Measurements from ENCODE around the gene GPAT3.
"Not testable (repeated sequence)": the region's sequence is repeated elsewhere in the genome, so short reads cannot be mapped to it uniquely, and the experiment has no call there.

GPAT3 gene

DNA sequence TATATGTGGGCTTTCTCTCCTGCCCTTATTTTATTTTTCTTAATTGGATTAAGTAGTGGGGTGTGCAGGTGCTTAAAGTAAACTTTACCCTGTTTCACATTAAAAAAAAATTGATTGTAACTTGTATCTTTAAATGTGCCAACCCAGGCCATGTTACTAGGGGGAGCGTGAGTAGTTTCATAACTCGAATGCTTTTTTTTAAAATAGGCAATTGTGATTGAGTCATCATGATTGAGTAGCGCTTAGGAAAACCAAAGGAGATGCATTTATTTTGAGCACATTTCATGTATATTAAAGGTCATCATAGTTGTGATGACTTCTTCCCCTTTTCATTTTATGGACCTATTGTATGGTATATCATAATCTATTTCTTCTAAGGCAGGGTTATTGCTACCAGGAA lies 32.2 kb downstream of the GPAT3 start:
- peak; percentile 31 for DNase-seq (ENCODE audit: low read depth)
- TF ChIP-seq MYC (IDR thresholded peaks at IDR 0.05; ENCODE audit: low read depth, low read length): no peak
- no peak for TF ChIP-seq POLR2A (IDR thresholded peaks at IDR 0.05; ENCODE audit: extremely low read depth, insufficient read length)
- TF ChIP-seq, protein P1, sequence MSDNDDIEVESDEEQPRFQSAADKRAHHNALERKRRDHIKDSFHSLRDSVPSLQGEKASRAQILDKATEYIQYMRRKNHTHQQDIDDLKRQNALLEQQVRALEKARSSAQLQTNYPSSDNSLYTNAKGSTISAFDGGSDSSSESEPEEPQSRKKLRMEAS (IDR thresholded peaks at IDR 0.05; ENCODE audit: low read depth, low read length): no peak
- no peak for TF ChIP-seq CTCF (IDR thresholded peaks at IDR 0.05; ENCODE audit: low read depth, low read length)
- no peak overlapping the region for H3K4me3 ChIP-seq (ENCODE audit: low read depth, low read length)

DNA sequence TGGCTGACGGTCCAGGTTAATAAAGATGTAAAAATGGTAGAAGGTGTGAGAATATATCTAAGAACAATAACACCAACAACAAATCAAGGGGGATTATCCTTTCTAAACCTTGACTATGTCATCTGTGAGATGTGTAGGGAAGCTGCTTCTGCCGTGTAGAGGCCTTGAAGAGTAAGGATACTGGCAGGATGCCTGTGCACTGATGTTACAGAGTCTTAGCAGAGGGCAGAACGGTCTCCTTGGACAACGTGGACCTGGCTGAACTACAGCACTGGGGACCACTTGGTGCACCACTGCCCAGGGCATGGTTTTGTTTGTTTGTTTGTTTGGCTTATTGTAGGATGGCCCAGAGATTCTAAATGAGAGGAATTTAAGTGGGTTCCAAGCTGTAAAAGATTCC lies 33.5 kb downstream of the GPAT3 start:
- TF ChIP-seq POLR2A (IDR thresholded peaks at IDR 0.05; ENCODE audit: extremely low read depth, insufficient read length) (no peak), MYC (IDR thresholded peaks at IDR 0.05; ENCODE audit: low read depth, low read length) (no peak), CTCF (IDR thresholded peaks at IDR 0.05; ENCODE audit: low read depth, low read length) (no peak)
- TF ChIP-seq, protein P1 (IDR thresholded peaks at IDR 0.05; ENCODE audit: low read depth, low read length): no peak
- no peak overlapping the region for H3K4me3 ChIP-seq (ENCODE audit: low read depth, low read length)
- DNase-seq (ENCODE audit: low read depth): no peak

DNA sequence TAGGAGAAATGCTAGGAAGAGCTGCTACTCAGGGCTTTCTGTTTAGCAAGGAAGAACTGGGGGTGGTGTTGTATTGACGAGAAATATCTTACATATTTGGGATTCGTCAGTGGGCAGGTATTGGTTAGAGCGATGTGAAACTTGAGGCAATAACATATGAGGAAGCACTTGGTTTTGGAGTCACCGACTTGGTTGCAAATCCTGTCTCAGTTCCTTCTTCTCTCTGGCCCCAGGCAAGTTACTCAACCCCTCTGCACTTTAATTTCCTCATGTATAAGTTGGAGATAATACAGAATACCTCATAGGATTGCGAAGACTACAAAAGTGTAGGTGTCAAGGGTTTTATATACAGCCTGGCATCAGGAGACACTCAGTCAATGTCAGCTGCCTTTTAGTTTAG lies 34.1 kb downstream of the GPAT3 start:
- DNase-seq (ENCODE audit: low read depth): peak; percentile 84
- H3K4me3 ChIP-seq (ENCODE audit: low read depth, low read length): no peak overlapping the region
- TF ChIP-seq, protein P1 (IDR thresholded peaks at IDR 0.05; ENCODE audit: low read depth, low read length): no peak
- TF ChIP-seq MYC (IDR thresholded peaks at IDR 0.05; ENCODE audit: low read depth, low read length): no peak
- no peak for TF ChIP-seq POLR2A (IDR thresholded peaks at IDR 0.05; ENCODE audit: extremely low read depth, insufficient read length)
- TF ChIP-seq CTCF (IDR thresholded peaks at IDR 0.05; ENCODE audit: low read depth, low read length): no peak

DNA sequence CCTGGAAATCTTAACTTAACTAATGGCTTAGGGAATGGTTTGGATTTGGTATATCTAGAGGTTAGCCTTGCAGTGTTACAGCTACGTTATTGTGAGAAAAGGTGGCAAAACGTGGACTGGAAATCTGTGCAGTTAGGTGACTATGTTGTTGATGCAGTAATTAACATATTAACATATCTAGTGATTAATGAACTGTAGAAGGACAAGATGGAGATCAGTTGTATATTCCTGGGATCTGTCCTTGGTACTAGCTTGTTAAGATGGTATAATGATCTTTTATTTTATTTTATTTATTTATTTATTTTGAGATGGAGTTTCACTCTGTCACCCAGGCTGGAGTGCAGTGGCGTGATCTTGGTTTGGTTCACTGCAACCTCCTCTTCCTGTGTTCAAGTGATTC lies 36.9 kb downstream of the GPAT3 start:
- TF ChIP-seq MYC (IDR thresholded peaks at IDR 0.05; ENCODE audit: low read depth, low read length): no peak
- TF ChIP-seq POLR2A (IDR thresholded peaks at IDR 0.05; ENCODE audit: extremely low read depth, insufficient read length): no peak
- TF ChIP-seq, protein P1 (IDR thresholded peaks at IDR 0.05; ENCODE audit: low read depth, low read length): no peak
- TF ChIP-seq CTCF (IDR thresholded peaks at IDR 0.05; ENCODE audit: low read depth, low read length): no peak

DNA sequence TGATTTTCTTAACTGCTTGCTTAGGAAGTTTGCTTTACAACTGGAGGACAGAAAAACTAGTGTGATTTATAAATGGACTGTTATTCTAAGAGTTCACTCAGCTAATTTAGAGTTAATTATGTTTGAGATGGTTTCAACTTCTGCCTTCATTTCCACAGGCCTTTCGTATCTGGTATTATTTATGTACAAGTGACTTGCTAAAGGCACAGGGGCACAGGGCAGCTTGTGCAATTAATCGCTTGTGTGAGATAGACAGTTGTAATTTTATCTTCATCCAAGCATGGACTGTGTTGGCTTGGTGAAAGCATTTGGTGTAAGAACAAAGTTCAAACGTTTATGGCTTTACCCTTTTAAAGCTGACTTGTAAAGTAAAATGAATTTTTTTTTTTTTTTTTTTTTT lies 38.3 kb downstream of the GPAT3 start:
- no peak for DNase-seq (ENCODE audit: low read depth)
- H3K4me3 ChIP-seq (ENCODE audit: low read depth, low read length): no peak overlapping the region
- TF ChIP-seq MYC (IDR thresholded peaks at IDR 0.05; ENCODE audit: low read depth, low read length) (no peak), POLR2A (IDR thresholded peaks at IDR 0.05; ENCODE audit: extremely low read depth, insufficient read length) (no peak), CTCF (IDR thresholded peaks at IDR 0.05; ENCODE audit: low read depth, low read length) (no peak)
- TF ChIP-seq, protein P1 (IDR thresholded peaks at IDR 0.05; ENCODE audit: low read depth, low read length): no peak

More for the DNA sequence above, 36.9 kb downstream of the GPAT3 start:
- no peak overlapping the region for H3K4me3 ChIP-seq (ENCODE audit: low read depth, low read length)
- DNase-seq (ENCODE audit: low read depth): no peak

DNA sequence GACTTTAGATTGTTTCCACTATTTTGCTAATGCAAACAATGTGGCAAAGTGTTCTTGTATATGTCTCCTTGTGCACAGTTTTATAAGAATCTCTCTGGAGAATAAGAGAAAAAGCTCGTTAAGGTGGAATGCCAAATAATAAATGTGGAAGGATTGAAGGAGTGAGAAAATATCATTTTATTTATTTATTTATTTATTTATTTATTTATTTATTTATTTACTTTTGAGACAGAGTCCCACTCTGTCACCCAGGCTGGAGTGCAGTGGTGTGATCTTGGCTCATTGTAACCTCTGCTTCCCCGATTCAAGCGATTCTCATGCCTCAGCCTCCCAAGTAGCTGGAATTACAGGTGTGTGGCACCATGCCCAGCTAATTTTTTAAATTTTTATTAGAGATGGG lies 40.3 kb downstream of the GPAT3 start:
- H3K4me3 ChIP-seq (ENCODE audit: low read depth, low read length); DNase-seq (ENCODE audit: low read depth): not testable (repeated sequence)

Data from NB4 (cell line).